Effector CD8-positive, alpha-beta T cell (primary cell): ENCODE results near the gene EPHA1.

Source experiments
- DNase-seq: peaks from one replicate; lab custom pipeline; 2025; lab: John Stamatoyannopoulos, UW

Gene EPHA1

GRCh38 chr7:143347950-143348349, 60.7 kb downstream of the EPHA1 start:
- DNase-seq, result no peak

GRCh38 chr7:143346018-143346417, 62.6 kb downstream of the EPHA1 start:
- DNase-seq, result no peak

GRCh38 chr7:143345428-143345900, 63.2 kb downstream of the EPHA1 start:
- DNase-seq, result peak; percentile 40

GRCh38 chr7:143343596-143343995, 65.1 kb downstream of the EPHA1 start:
- DNase-seq, result no peak

GRCh38 chr7:143341842-143342241, 66.8 kb downstream of the EPHA1 start:
- no peak for DNase-seq
